ENCODE data around the gene OMG.

OMG gene

DNA sequence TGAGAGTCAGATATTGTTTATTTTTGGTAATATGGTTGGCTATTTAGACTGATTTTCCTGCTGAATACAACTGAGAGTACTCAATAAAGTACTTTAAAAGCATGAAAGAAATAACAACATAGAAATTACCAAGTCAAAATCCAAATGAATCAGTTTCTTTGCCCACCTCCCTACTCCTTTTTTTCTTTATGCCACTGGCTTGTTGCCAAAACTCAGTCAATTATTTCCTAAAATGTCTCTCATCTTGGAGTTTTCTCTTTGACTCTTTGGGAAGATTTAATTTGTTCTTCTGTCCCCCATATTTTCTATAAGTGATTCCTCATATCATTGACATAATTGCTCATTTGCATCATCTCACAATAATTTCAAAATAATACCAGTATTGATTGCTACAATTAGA lies 2.6 kb upstream of the OMG start:
- Histone ChIP-seq H3K27ac (ENCODE audit: extremely low read depth, low read depth, low read length) (no peak overlapping the region), H3K36me3 (ENCODE audit: control insufficient read depth in 2 of 2, insufficient read depth in 1 of 2, low read length in 2 of 2) (no peaks in the 10 kb centered on the region), H3K4me3 (ENCODE audit: low read depth, low read length) (no peak overlapping the region), H3K9me3 (ENCODE audit: control insufficient read depth, insufficient read depth, low read depth, low read length) (no peaks in the 10 kb centered on the region), H3K4me1 (ENCODE audit: control insufficient read depth, insufficient read depth, low read length) (peaks cover 7% of the 10 kb centered on the region)
- TF ChIP-seq ZNF830 (tag by site-specific recombination; IDR thresholded peaks at IDR 0.05; ENCODE audit: low read depth), result no peak
- TF ChIP-seq, protein P1, sequence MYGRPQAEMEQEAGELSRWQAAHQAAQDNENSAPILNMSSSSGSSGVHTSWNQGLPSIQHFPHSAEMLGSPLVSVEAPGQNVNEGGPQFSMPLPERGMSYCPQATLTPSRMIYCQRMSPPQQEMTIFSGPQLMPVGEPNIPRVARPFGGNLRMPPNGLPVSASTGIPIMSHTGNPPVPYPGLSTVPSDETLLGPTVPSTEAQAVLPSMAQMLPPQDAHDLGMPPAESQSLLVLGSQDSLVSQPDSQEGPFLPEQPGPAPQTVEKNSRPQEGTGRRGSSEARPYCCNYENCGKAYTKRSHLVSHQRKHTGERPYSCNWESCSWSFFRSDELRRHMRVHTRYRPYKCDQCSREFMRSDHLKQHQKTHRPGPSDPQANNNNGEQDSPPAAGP (tag by site-specific recombination; IDR thresholded peaks at IDR 0.05), result no peak
- TF ChIP-seq ZNF843 (tag by site-specific recombination; IDR thresholded peaks at IDR 0.05), result no peak
- no peak for TF ChIP-seq ZNF433 (tag by site-specific recombination; IDR thresholded peaks at IDR 0.05; ENCODE audit: low read depth)
- no peak for TF ChIP-seq PRDM1 (tag by site-specific recombination; IDR thresholded peaks at IDR 0.05)
- TF ChIP-seq, protein P2, sequence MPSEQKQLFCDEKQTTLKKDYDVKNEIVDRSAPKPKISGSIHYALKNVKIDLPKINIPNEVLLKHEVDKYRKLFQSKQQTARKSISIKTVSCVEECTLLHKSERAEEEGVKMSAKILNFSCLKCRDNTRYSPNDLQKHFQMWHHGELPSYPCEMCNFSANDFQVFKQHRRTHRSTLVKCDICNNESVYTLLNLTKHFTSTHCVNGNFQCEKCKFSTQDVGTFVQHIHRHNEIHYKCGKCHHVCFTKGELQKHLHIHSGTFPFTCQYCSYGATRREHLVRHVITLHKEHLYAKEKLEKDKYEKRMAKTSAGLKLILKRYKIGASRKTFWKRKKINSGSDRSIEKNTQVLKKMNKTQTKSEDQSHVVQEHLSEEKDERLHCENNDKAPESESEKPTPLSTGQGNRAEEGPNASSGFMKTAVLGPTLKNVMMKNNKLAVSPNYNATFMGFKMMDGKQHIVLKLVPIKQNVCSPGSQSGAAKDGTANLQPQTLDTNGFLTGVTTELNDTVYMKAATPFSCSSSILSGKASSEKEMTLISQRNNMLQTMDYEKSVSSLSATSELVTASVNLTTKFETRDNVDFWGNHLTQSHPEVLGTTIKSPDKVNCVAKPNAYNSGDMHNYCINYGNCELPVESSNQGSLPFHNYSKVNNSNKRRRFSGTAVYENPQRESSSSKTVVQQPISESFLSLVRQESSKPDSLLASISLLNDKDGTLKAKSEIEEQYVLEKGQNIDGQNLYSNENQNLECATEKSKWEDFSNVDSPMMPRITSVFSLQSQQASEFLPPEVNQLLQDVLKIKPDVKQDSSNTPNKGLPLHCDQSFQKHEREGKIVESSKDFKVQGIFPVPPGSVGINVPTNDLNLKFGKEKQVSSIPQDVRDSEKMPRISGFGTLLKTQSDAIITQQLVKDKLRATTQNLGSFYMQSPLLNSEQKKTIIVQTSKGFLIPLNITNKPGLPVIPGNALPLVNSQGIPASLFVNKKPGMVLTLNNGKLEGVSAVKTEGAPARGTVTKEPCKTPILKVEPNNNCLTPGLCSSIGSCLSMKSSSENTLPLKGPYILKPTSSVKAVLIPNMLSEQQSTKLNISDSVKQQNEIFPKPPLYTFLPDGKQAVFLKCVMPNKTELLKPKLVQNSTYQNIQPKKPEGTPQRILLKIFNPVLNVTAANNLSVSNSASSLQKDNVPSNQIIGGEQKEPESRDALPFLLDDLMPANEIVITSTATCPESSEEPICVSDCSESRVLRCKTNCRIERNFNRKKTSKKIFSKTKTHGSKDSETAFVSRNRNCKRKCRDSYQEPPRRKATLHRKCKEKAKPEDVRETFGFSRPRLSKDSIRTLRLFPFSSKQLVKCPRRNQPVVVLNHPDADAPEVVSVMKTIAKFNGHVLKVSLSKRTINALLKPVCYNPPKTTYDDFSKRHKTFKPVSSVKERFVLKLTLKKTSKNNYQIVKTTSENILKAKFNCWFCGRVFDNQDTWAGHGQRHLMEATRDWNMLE (tag by site-specific recombination; conservative IDR thresholded peaks at IDR 0.05; ENCODE audit: low read depth), result no peak
- TF ChIP-seq, protein P3, sequence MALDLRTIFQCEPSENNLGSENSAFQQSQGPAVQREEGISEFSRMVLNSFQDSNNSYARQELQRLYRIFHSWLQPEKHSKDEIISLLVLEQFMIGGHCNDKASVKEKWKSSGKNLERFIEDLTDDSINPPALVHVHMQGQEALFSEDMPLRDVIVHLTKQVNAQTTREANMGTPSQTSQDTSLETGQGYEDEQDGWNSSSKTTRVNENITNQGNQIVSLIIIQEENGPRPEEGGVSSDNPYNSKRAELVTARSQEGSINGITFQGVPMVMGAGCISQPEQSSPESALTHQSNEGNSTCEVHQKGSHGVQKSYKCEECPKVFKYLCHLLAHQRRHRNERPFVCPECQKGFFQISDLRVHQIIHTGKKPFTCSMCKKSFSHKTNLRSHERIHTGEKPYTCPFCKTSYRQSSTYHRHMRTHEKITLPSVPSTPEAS (tag by site-specific recombination; IDR thresholded peaks at IDR 0.05), result no peak
- no peak for TF ChIP-seq ZBTB11 (tag by site-specific recombination; conservative IDR thresholded peaks at IDR 0.05; ENCODE audit: low read depth)
- no peak for TF ChIP-seq ZNF24 (tag by site-specific recombination; IDR thresholded peaks at IDR 0.05)
- TF ChIP-seq ZNF521 (tag by site-specific recombination; IDR thresholded peaks at IDR 0.05), result no peak
- TF ChIP-seq ZBTB48 (tag by site-specific recombination; IDR thresholded peaks at IDR 0.05), result no peak
- no peak for TF ChIP-seq MEIS1 (CRISPR knock-in tag; IDR thresholded peaks at IDR 0.05; ENCODE audit: borderline replicate concordance)
- no peak for TF ChIP-seq ZNF76 (tag by site-specific recombination; IDR thresholded peaks at IDR 0.05; ENCODE audit: borderline replicate concordance, low read depth)
- no peak for TF ChIP-seq ZNF555 (tag by site-specific recombination; conservative IDR thresholded peaks at IDR 0.05)
- TF ChIP-seq, protein P4, sequence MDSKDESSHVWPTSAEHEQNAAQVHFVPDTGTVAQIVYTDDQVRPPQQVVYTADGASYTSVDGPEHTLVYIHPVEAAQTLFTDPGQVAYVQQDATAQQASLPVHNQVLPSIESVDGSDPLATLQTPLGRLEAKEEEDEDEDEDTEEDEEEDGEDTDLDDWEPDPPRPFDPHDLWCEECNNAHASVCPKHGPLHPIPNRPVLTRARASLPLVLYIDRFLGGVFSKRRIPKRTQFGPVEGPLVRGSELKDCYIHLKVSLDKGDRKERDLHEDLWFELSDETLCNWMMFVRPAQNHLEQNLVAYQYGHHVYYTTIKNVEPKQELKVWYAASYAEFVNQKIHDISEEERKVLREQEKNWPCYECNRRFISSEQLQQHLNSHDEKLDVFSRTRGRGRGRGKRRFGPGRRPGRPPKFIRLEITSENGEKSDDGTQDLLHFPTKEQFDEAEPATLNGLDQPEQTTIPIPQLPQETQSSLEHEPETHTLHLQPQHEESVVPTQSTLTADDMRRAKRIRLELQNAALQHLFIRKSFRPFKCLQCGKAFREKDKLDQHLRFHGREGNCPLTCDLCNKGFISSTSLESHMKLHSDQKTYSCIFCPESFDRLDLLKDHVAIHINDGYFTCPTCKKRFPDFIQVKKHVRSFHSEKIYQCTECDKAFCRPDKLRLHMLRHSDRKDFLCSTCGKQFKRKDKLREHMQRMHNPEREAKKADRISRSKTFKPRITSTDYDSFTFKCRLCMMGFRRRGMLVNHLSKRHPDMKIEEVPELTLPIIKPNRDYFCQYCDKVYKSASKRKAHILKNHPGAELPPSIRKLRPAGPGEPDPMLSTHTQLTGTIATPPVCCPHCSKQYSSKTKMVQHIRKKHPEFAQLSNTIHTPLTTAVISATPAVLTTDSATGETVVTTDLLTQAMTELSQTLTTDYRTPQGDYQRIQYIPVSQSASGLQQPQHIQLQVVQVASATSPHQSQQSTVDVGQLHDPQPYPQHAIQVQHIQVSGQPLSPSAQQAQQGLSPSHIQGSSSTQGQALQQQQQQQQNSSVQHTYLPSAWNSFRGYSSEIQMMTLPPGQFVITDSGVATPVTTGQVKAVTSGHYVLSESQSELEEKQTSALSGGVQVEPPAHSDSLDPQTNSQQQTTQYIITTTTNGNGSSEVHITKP (tag by site-specific recombination; IDR thresholded peaks at IDR 0.05), result no peak
- no peak for TF ChIP-seq ZBTB49 (tag by site-specific recombination; IDR thresholded peaks at IDR 0.05; ENCODE audit: low read depth)
- TF ChIP-seq ZNF274 (IDR thresholded peaks at IDR 0.05; ENCODE audit: low read length), result no peak
- TF ChIP-seq ZNF274 (tag by site-specific recombination; IDR thresholded peaks at IDR 0.05; ENCODE audit: borderline replicate concordance), result no peak
- no peak for TF ChIP-seq TRIM28 (IDR thresholded peaks at IDR 0.05; ENCODE audit: borderline replicate concordance, low read length)
- TF ChIP-seq ZNF19 (tag by site-specific recombination; IDR thresholded peaks at IDR 0.05; ENCODE audit: low read depth), result no peak
- ChIA-PET CTCF (no interaction called here), POLR2A (no interaction called here)

Measured in HEK293 (cell line).